ENCODE measurements around the gene ZNF438.

DNA sequence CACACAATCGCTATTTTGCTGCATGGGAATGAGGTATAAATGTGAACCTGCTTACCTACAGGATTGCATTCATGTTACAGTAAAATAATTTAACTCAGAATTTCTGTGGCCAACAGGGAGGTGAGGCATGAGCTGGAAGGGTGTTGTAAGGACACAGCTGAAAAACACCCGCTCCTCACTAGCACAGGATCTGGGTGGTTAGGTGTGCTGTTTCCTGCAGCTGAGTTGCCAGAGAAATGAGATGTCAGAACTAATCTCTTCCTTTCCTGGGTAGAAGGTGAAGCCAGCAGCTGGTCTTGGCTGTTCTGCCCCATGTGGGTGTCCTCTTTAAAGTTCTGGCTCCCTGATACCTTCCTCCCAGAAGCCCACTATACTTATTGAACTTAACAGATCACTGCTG, 39.0 kb upstream of the ZNF438 start:
- TF ChIP-seq RCOR1 (IDR thresholded peaks at IDR 0.05; ENCODE audit: insufficient replicate concordance, low read length) (no peak), POLR2A (IDR thresholded peaks at IDR 0.05; ENCODE audit: low read depth, low read length) (no peak), CTCF (conservative IDR thresholded peaks at IDR 0.05; ENCODE audit: low read depth, low read length) (no peak), RFX5 (IDR thresholded peaks at IDR 0.05; ENCODE audit: low read depth, low read length) (no peak), NFE2L2 (IDR thresholded peaks at IDR 0.05; ENCODE audit: low read depth, low read length) (no peak), CHD1 (IDR thresholded peaks at IDR 0.05; ENCODE audit: low read depth, low read length) (no peak), BHLHE40 (IDR thresholded peaks at IDR 0.05; ENCODE audit: low read depth, low read length) (no peak)
- TF ChIP-seq, protein P1, sequence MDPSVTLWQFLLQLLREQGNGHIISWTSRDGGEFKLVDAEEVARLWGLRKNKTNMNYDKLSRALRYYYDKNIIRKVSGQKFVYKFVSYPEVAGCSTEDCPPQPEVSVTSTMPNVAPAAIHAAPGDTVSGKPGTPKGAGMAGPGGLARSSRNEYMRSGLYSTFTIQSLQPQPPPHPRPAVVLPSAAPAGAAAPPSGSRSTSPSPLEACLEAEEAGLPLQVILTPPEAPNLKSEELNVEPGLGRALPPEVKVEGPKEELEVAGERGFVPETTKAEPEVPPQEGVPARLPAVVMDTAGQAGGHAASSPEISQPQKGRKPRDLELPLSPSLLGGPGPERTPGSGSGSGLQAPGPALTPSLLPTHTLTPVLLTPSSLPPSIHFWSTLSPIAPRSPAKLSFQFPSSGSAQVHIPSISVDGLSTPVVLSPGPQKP (IDR thresholded peaks at IDR 0.05; ENCODE audit: borderline replicate concordance, low read depth, low read length): no peak
